ENCODE measurements around the gene CD44.
"Not testable (repeated sequence)": the region's sequence is repeated elsewhere in the genome, so short reads cannot be mapped to it uniquely, and the experiment has no call there.

CD44 gene

DNA sequence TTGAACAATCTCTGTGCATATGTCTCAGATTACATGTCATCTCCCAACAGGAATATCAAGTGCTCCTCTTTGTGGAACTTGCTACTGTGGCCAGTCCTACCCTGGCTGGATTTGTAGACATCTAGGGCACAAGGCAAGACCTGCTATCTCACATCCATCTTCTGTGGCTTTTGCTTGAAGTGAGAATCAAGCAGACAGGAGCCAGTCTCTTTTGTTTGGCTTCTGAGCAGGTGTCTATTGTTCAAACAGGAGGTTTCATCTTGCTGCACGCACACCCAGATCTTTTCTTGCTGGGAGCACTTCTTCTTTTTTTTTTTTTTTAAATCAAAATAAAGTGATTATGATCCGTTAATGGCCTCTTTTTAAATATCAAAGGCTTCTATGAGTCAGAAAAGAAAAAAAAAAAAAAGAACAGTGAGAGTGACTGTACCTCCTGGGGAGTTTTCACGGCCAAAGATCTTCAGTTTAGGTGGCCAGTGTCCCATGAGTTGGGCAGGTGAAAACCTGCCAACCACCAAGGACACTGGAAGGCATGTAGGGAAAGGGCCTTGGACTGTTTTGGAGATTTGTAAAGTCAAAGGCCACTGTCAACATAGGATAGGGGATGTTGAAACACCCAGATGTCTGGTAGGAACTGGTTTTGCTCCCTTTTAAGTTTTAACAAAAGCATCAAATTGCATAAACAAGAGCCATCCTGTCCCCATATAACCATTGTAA is 78.1 kb downstream of the CD44 start:
- DNase-seq: peak; percentile 67

DNA sequence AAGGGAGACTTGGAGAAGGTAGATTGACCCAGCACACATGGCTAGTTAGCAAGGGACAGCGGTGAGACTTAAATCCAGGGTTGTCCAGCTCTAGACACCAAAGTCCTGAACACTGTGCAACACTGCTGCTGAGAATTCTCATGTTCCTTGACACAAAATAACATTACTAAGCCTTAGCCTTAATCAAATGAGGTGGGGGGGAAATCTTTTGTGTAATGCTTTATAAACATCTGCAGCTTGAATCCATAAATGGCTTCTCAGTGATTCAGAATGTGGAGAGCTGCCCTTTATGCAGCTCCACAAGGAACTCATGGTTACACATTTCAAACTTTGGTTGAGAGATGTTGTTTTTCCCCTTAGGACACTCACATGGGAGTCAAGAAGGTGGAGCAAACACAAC is 80.0 kb downstream of the CD44 start:
- no peak for DNase-seq

DNA sequence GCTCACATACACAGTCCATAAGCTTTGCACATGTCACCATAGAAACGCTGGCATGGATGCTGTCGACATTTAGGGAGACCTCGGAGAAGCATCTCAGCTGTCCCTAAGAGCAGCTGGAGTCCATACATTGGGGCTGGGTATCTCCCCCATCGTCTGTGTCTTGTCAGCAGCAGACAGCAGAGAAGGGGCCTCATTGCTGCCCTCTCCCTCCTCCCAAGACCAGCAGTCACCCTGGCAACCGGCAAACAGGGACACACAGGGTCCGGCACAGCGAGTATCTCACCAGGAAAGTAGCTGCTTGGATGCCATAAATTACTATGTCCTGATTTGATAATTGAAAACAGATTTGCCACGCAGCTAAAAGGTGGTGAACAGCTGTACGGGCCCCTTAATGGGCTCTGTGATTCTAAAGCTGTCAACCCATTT is 84.4 kb downstream of the CD44 start:
- DNase-seq: no peak

DNA sequence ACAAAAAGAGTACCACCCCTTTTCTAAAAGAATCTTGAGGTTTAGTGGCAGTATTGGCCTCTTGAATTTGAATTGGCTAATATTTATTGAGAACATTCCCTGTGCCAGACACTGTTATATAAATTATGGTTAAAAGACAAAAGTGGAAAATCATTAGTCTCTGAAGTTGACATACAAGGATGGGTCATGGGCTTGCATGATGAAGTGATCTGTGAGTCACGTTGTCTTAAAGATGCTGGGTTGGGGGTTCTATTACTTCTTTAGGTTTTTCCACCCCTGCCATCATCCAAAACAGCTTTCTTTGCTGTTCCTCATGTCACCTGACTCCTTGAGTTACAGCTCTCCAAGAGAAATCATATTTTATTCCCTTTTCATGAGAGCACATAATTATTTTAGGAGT is 85.0 kb downstream of the CD44 start:
- no peak for DNase-seq

DNA sequence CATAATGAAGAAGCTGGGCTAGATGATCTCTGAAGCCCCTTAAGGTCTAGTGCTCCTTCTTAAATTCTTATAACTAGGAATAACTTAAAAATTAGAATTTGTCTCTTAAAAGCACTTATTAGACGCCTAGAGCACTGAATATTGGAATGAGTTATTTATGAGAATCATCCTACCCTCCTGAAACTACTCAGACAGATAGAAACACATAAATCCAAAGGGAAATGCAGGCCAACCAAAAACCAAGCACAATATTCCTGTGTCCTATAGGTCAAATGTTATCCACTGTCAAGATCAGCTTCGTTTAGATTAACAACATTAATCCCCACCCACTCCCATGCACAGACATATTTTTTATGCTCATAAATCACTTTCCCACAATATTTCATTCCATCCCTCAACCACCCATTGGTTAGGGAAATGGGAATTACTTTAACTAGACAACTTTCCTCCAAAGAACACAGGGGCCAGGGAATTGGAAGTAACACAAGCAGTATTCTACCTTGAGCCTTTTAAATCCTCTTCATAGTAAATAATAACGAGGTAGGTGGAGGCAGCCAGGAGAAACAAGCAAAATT is 87.1 kb downstream of the CD44 start:
- DNase-seq: no peak

DNA sequence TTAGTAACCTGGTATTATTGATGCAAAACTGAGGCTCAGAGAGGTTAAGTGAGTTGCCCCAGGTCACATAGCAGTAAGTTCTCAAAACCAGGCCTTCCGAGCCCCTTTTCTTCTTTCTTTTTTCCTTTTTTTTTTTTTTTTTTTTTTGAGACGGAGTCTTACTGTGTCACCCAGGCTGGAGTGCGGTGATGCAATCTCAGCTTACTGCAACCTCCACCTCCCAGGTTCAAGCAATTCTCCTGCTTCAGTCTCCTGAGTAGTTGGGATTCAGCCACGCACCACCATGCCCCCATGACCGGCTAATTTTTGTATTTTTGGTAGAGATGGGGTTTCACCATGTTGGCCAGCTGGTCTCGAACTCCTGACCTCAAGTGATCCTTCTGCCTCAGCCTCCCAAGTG is 87.8 kb downstream of the CD44 start:
- not testable (repeated sequence) for DNase-seq

DNA sequence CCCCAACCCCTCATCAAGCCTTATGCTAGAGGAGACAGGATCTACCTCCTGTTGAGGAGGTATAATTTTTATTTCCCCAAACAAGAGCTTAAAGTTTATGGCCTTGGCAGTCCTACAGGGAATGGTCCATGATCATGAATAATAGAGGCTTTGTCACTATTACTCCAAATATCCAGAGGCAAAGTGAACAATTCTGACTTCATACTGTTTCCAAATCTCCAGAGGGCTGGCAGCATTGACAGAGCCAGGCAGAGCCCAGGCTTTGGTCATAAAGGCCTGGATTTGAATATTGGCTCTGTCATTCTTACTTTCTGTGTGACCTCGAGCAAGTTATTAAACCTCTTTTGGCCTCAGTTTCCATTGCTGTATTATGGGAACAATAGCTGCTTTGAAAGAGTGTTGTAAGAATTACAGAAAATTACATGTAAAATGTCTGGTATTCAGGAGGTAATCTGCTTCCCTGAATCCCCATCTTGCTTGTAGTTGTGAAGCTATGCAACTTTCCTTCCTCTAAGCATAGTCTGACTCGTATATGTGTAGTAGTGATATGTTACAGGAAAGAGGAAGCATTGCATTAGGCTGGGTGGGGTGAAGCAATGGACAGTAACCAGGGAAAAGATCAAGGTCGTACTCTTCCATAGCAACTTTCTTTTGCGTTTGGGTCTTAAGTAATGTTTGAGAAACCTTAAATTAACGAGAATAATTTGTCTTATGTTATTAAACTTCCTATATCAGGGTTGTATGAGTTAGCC is 88.8 kb downstream of the CD44 start:
- DNase-seq: no peak

DNA sequence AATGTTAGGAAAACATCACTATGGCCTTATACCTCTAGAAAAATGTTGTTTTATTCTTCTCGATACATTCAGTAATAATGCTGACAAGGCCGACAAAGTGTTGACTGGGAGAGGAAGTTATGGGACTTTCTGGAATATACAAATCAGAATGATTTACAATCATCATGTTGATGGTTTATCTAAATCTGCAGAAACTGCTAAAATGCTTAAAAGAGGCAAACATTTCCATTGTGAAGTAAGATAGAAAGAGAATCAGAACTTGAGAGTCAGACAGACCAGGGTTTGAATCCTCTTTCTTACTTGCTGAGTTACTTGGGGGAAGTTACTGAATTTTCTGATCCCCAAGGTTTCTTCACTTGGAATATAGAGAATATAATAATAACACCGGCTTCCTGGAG is 89.4 kb downstream of the CD44 start:
- DNase-seq: no peak

DNA sequence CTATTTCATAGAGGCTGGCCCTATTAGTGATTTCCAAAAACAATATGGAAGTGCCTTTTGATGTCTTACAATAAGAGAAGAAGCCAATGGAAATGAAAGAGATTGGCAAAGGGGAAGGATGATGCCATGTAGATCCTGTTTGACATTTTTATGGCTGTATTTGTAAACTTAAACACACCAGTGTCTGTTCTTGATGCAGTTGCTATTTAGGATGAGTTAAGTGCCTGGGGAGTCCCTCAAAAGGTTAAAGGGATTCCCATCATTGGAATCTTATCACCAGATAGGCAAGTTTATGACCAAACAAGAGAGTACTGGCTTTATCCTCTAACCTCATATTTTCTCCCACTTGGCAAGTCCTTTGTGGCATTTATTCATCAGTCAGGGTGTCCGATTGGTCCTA is 91.4 kb downstream of the CD44 start:
- DNase-seq: no peak

DNA sequence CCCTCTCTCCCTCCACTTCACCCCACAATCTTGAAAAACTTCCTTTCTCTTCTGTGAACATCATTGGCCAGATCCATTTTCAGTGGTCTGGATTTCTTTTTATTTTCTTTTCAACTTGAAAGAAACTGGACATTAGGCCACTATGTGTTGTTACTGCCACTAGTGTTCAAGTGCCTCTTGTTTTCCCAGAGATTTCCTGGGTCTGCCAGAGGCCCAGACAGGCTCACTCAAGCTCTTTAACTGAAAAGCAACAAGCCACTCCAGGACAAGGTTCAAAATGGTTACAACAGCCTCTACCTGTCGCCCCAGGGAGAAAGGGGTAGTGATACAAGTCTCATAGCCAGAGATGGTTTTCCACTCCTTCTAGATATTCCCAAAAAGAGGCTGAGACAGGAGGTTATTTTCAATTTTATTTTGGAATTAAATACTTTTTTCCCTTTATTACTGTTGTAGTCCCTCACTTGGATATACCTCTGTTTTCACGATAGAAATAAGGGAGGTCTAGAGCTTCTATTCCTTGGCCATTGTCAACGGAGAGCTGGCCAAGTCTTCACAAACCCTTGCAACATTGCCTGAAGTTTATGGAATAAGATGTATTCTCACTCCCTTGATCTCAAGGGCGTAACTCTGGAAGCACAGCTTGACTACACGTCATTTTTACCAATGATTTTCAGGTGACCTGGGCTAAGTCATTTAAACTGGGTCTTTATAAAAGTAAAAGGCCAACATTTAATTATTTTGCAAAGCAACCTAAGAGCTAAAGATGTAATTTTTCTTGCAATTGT is 92.3 kb downstream of the CD44 start:
- DNase-seq: no peak

DNA sequence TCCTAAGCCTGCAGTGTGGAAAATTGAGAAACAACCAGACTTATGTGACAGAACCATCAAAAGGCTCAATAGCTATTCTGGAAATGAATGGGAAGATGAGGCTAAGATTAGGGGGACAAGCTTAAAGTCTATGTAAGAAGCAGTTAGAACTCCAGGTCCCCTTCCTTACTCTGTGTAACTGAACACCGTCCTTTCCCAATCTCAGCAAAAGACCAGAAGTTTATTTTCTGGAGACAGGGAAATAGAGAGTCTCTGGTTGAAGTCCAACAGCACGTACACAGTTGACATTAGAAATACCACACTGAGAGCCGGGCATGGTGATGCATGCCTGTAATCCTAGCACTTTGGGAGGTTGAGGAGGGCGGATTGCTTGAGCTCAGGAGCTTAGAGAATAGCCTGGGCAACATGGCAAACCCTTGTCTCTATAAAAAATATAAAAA is 93.9 kb downstream of the CD44 start:
- DNase-seq: no peak

DNA sequence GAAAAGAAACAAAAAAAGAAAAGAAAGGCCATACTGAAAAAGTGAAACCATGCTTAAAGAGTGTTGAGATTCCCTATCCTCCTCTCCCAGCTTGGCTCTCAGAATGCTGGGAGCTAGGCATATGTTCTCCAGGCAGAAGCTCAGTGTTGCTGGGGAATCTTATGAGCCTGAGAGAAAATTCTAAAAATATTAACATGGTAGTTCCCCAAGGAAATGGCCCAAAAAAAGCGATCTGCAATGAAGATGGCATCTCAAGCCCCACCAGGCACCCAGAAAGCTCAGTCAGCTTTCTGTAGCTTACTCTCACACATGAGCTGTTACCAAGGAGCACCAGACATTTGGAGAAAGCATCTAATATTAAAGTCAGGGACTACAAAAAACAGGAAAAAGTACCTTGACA is 94.5 kb downstream of the CD44 start:
- no peak for DNase-seq

DNA sequence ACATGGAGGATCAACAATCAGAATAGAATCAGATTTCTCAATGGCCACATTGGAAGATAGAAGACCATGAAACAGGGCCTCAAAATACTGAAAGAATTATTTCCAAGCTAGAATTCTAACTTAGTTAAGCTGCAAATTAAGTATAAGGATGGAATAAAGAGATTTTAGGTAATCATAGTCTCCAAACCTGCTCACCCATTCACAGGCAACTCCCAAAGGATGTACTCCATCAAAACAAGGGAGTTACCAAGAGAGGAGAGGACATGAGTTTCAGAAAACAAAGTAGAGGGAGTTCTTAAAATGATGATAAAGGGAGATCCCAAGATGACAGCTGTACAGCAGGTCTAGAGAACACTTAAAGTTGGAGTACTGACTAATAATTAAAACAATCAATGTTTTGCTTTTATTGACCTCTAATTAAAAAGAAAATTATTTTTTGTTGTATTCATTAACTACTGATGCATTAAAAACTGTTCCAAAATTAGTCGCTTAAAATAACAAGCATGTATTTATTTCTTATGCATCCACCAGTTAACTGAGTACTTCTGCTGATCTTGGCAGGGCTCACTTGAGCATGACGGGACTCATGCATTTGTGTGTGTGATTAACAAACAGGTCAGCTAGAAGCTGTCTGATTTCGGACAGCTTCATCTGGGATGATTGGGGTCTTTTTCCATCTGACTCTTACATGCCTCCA is 95.6 kb downstream of the CD44 start:
- DNase-seq: peak; percentile 16

DNA sequence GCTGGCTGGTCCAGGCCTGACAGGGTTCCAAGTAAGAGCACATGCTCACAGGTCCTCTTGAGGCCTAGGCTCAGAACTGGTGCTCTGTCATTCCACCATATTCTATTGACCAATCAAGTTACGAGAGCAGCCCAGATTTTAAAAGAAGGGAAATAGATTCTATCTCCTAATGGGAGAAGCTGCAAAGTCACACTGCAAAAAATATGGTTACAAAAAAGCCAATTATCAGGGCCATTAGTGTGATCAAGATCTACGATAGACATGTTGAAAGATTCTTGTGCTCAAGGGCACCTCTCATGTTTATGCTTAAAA is 96.1 kb downstream of the CD44 start:
- DNase-seq: no peak

DNA sequence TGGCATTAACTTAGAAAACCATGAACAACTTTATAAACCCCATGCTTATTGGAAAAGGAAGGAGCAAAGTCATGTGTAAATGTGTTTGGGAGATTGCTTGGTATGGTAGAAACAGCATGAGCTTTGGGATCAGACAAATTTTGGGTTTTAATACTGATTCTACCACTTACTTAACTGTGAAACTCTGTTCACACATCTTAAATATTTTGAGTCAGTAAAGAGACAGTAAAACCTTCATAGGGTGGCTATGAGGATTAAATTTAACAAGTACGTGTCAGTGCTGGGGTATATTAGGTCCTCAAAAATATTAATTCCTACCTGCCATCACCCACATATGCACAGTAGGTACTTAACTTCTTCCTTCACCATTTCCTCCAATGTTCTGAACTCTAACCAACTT is 96.5 kb downstream of the CD44 start:
- no peak for DNase-seq

DNA sequence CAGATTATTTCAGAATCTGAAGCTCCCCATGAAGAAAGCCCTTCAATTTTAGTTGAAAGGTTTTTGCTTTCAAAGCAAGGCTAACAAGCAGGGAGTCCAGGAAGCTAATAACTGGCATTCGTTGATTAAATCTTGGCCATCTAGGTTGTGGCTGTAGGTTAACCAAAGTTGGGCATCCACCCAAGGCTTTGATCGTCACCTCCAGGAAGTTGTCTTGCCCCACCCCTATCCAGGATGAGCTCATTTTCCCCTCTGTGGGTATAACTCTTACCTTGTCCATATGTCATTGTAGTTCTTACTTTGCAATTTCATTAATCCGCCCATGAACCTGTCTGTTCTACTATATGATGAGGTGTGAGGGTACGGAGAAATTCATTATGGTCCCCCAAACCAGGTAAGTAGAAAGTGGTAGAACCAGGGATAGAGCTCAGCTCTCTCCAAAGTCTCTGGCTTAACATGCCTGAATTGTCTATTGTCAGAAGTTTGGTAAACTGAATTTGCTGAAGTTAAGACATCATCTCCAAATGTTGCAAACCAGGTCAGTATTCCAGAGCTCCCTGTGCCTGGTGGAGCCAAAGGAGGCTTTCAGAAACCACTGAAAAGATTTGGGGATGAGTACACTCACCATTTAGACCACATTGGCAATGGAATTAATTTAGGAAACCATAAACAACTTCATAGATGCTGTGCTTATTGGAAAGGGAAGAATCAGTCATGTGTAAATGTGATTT is 97.1 kb downstream of the CD44 start:
- peak; percentile 84 for DNase-seq

DNA sequence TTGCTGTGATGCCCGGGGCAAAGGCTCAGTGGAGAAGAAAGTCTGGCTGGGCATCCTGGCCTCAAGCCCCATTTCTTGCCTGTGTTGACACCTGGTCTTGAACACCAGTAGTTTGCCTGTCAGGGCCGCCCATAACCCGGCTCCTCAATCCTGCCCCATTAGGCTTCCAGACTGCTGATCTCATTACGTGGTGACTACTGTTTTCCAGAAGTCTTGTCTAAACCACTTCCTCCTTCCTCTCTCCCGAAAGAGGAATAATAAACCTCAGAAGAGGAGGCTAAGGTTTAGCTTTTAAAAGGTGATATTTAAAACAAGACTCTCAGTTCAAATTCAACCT is 97.7 kb downstream of the CD44 start:
- DNase-seq: peak; percentile 29

DNA sequence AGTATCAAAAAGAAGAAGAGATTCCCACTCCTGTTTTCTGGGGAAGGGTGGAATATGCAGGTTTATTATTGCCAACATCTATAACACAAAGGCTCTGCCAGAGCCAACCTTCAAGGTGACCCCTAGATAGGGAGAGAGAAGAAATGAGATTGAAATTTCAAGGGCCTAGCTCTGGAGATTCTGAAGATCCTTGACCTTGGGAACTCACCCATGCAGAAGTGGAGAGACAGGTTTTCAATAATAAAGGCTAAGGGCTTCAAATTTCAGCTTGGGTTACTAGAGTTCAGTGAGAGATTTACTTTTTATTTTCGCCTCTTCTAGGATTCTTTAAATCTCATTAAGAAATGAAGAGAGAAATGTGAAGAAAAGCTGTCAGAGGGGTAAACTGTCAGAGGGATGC is 98.4 kb downstream of the CD44 start:
- no peak for DNase-seq

DNA sequence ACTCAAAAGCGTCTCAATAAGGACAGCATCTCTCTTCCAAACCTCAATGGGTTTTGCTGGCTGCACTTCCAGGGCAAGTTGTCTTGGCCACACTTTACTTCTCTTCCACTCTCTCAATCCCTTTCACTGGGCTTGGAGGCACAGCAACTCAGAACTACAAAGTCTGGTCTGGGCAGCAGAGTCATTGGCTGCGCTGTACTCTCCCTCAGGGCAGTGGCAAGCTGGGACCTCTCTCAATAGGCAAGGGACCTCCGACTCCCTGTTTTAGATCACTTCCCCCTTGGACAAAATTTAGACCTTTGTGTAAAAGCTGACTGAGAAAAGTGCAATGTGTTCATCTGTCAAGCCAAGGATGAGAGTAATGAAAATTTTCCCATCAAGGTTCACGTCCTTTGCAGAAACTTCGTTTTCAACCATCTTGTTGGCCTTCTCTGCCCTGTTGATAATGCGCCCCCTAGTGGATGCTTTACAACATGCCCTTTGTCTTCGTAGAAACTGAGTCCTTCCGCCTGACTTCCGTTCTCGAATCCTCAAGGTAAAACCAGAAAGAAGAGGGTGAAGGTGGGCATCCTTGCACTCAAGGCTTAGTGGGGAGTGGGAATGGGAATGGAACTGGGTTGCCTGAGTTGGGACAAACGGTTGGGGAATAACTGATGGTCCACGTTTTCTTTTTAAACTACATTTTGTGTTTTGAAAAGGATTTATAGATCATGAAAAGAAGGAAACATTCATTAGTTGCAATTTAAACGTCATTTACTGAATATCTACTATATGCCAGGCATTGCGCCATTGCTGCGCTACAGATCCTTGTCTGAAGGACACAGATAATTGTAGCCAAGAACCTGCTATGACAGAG is 99.1 kb downstream of the CD44 start:
- DNase-seq: peak; percentile 64

DNA sequence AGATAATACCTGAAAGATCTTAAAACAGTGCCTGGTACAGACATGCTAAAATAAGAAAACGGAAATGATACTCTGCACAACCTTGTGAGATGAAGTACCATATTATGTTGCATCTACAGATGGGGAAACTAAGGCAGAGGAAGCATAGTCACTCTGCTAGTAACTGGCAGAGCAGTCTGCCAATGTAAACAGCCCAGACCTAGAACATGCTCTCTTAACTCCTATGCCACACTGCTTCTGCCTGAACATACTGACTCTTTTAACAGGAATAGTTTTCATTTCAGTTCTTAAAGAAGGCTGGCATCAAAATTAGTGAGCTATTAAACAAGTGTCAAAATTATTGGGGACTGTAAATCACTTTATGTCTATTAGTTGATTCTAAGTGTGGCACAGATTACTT is 99.9 kb downstream of the CD44 start:
- no peak for DNase-seq

DNA sequence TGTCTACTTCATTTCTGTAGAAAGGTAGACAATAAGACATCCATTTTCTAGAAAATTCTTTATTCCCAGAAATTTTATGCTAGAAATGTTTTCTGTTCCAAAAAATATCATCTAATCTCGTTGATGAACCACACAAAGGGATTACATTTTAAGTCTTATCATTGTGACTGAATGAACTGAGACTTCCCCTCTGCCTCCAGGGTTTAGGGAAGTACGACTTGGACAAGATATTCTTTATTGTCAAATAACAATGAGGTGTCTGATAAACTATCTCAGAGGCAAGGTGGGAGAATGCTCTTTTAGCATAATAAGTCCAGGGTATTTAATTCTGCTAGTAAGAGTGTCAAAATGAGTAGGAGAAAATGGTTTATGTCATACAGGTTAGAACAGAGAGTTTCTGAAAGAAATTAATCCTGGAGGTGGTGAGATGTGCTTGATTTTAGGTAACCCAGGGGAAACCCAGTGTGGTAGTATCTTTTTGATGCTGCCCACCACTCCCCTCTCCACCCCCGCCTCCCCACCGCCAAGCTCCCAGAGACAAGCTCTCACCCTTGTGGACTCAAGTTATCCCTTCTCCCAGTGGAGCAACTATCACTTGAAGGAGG is 100.6 kb downstream of the CD44 start:
- DNase-seq: no peak
